Activated naive CD8-positive, alpha-beta T cell treated with anti-CD3 and anti-CD28 coated beads, Interleukin-2, amount 50 U/mL, for 16 hours (primary cell): Measurements from ENCODE around the gene NFKBIE.

Experiments
- DNase-seq: peaks from one replicate; pipeline ENCODE4 v3.0.0-alpha.2; 2020; ENCODE audit warnings: low read depth, low spot score

The NFKBIE gene

DNA sequence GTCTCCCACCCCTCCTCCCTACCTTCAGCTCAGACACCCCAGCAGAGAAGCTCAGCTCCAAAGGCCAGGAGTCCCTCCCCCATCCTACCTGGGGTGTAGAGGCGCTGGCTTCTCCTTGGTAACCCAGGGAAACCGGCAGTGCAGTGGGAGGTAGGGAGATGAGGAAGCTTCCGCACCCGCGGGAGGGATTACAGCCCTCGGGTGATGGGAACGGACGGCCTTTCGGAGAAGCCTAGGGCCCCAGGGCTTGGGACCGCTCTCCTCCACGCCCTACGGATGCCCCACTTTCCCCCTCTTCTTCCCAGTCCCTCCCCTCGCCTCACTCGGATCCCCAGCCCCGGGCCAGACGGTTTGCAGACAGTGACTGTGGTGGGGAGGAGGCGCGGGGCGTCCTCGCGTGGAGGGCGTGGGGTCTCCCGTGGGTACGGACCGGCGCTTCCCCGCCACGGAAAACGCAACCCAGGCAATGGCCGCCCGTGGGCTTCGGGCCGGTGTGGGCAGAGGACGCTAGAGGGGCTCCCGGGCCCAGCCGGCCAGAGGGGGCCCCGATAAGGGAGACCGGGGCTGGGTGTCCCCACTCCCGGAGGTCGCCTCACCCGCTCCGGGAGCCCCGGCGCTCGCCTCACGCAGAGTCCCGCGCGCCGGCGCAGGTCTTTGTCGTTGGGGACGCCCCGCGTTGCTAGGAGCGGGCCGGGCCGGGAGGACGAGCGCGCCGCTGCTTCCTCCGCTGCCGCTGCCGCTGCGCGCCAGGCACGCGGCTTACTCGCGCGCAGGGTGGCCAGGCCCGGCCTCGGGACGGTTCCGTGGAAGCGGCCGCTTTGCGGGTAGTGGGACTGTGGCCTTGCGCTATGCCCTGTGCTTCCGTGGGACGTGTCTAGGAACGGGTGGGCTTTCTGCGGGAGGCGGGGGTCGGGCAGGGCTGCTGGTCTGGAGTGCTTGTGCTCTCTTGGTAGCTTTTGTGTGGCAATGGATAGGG is 32.0 kb upstream of the NFKBIE start:
- peak; percentile 15 for DNase-seq

DNA sequence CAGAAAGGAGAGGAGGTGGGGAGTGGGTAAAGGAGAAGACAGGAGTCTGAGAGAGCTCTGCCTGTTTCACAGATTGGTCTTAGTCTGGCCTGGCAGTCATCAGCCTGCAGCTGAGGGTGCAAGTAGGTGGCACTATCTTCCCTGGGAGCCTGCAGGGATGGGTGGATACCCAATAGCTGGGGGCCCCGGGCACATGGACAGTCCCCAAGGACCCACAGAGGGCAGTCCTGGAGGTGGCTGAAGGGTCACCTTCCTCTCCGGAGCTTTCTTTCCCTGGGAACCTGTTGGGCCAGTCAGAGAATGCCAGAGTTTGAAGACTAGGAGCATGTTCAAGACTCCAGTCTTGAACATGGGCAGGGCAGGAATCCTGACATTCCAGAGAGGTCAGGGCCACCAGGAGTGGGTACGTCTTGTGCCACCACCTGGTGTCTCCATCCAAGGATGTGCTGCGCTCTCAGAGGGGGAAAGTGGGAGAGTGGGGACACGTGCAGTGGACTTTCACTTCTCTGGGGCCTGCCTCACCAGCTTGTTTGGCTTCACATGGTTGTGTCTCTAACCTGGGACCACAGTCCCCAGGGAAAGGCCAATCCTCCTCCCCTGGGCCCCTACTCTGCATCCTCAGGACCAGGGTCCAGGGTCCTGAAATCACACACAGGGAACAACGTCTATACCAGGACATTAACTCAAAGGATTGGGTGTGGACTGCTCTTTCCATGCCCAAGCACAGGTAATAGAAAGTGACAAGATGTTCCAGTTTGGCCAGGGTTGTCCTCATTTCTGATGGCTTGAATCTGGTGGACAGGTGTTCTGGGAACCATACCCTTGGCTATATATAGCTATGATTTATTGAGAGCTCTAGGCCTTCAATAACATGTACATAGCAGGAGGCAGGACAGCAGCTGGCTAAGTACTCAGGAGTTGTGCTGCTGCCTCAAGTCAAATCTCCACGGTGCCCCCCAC is 29.8 kb upstream of the NFKBIE start:
- no peak for DNase-seq

DNA sequence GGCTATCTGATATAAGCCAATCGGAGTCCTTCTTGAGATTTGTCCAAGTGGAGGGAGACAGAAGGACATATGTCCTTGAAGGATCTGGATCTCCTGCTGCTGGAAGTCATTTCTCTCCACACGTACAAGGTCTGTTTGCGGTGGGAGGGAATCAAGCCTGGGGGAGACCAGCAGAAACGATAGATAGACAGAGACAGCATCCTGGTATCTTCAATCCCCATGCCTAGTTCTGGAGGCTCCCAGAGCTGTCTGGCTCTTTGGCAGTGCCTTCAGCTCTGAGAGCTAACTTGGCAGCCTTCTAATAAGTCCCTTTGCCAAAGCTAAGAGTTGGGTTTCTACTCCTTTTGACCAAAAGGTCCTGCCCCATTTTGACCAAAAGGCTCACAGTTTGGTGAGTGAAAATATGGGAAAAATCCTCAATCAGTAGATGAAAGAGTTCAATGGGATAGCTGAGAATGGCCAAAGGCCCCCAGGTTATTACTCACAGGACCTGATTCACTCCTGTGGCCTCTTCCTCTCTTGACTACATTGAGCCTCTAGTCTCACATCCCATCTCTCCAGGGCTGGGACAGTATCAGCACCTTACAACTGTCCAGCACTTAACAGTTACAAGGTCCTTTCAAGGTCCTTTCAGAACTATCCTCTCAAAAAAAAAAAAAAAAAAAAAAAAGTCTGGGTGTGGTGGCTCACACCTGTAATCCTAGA is 27.5 kb upstream of the NFKBIE start:
- DNase-seq, result no peak

DNA sequence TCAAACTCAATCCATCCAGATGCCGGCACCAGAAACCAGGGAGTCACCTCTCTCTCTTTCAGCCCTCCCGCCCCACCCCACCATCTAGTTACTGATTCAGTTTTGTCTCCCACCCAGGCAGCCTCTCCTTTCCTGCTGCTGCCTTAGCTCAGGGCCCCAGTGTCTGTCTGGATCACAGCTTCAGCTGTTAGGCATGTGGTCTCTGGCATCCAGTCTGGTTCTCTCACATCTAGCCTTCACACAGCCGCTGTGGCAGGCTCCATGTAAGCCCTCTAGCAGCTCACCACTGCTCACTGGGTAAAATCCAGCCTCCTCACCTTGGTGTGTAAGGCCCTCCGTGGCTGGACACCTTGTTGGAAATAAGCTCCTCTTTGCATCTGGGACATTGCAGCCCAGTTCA is 26.5 kb upstream of the NFKBIE start:
- DNase-seq, result no peak

DNA sequence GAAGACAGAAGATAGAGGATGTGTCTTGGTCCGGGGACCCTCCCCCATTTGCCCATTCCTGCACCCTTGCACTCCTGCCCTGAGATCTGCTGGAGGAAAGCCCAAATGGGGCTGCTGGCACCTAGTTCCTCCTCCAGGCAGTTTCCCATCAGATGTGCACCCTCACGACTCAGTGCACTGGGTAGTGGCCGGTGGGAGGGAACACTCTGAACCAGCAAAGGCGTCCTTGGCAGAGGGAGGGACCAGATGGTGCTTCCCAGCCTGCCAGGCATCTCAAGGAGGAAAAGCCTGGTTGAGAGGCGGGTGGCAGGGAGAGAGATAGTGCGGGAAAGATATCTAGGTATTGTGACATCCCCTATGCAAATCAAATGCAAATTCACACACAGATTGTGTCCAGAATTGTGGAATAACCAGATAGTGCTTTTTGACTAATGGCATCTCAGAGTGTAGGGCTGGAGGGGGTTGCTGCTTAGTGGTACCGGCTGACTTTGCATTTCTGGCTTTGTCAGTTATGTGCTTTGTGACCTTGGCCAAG is 24.4 kb upstream of the NFKBIE start:
- no peak for DNase-seq

DNA sequence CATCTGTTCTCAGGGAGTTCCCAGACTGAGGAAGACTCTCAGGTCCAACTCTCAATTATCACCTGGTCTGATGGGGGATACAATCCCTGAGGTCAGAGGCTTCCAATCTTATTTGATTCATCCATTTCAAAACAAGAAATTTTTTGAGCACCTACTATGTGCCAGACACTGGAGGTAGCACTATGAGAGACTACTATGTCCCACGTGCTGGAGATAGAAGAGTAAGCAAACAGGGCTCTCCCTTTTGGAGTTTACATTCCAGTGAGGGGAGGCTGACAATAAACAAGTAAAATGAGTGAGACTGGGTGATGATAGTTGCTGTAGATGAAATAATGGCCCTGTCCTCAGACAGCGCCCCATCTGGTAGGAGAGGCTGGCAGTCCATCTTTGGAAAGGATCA is 21.4 kb upstream of the NFKBIE start:
- no peak for DNase-seq

DNA sequence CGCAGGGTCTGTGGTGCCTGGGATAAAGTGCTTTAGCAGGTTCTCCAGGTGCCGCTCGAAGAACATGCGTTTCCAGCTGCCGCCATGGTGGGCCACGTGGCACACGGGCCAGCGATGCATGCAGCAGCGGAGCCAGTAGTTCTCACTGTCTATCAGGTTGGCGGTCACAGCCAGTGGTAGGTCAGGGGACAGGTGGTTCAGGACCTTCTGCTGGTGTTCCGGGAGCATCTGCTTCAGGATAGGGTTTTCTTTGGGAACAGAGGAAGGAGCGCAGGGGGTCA is 20.9 kb upstream of the NFKBIE start:
- DNase-seq, result no peak

DNA sequence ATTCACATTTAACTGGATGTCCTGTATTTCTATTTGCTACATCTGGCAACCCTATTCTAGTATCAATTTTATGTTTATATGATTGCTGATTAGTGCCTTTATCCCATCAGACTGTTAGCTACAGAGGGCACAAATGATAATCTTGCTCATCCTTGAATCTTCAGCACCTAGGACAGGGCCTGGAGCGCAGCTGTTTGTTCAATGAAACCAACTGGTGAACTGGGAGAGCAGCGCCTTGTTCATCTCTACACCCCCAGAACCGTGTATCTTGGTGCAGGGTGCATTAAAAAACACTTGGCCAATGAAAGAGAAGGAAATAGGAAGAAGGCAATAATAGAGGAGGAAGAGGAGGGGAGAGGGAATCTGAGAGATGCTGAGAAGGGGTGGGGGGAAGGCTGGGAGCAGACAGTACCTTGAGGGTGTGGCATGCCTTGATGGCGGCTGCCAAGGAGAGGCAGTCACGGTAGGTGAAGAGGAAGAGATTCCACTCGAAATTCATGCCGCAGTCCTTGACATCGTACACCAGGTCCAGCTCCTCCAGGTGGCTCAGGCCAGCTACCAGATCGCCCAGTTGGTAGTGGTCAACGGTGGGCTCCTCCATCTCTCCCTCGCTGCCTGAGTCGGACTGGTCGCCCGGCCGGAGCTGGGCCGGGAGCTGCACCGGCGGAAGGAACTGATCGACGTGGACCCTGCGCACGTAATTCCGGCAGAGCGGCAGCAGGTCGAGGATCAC is 20.4 kb upstream of the NFKBIE start:
- no peak for DNase-seq

DNA sequence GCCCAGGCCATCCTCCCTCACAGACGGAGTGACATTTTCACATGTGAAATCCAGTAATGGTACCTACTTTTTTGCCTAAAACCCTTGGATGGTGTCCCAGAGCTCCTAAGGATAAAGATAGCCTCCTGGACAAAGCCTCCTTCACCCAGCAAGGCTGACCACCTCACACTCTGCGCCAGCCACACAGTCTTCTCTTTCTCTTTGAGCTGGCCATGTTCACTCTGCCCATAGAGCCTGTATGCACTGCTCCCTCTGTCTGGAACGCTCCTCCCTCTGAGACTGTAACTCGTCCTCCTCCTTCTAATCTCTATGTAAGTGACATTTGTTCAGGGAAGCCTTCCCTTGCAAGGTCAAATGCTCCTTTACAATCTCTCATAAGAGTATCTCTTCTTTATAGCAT is 19.5 kb upstream of the NFKBIE start:
- DNase-seq, result no peak

DNA sequence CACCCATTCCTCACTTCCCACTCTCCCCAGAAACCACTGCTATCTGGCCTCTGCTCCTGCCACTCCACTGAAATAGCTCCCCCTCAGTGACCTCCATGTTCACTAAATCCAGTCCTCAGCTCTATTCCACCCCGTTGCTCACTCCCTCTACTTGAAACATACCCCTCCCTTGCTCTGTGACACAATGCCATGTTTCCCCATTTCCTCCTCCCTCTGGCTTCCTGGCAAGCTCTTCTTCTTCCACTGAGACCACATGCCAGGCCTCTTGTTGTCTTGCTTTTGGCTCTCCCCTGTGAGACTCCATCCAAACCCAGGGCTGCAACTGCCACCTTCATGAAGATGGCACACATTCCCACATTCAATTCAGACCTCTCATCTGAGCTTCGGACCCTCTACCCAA is 18.8 kb upstream of the NFKBIE start:
- no peak for DNase-seq

DNA sequence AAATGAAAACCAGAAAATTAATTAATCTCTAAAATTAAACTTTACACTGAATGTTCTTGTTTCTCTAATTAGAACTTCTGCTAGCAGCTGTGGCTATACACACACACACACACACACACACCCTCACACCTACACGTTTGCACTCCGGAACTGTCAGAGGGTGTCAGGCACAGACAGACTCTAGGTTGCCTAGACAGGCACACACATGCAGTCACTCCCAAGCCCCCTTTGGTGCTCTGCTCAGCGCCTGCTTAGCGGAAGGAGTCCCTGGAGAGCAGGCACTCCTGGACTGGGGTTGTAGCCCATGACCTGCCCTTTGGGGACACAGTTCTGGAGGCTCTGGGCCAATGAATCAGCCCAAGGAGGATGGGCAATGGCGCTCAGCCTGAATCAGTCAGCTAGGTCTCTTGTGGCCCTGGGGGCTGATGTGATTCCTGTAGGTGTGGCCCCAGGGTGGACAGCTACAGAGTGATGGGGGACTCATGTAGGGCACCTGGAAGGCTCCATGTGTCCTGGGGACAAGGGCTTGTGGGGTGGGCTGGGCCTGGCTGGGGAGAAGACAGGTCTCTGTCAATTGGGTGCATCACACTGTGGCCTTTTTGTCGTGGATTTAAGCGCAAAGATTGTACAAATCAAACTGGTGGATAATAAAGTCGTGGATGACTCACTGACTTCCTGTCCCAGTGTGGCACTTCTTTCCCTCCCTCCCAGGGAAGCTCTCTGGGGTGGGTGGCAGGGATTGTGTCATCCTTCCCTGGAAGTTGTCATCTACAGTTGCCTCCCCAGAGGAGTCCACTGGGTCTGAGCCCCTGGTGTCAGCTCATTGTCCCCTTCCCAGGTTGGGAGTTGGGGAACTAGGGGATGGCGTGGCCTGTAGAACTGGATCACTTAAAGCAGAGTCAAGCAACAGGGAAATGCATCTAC is 13.7 kb upstream of the NFKBIE start:
- no peak for DNase-seq

DNA sequence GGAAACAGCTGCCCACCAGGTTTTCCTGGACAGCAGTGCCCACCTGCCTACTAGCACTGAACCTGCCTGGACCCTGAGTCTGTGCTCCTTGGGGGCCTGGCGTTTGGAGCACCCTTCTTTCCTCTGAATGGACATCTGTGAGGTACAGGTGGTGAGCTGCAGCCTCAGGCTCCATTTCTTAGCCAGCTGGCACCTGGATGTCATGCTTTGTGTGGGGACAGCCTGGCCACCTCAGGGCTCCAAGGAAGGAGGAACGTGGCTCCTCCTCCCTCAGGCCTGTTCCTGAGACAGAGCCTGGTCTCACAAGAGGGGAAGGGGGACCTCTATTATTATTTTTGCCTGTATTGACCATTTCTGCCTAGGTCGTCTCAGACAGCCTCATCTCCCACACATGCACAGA is 13.0 kb upstream of the NFKBIE start:
- no peak for DNase-seq

DNA sequence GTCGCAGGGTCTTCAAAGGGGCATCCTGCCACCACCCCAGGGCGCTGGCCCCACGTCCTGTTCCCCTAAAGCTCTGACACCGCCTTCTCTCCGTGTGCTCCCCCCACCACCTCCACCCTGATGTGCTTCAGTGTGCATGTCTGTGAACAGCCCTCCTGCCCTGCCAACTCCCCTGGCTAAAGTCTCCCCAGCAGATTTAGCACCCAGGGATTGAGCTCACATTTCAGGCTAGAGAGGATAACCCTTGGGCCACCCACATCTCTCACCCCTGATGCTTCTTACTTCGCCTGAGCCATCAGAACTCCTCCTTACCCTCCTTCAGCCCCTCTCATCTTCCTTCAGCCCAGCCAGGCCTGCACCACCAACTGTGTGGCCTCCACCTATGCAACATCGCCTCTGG is 12.4 kb upstream of the NFKBIE start:
- DNase-seq, result no peak

DNA sequence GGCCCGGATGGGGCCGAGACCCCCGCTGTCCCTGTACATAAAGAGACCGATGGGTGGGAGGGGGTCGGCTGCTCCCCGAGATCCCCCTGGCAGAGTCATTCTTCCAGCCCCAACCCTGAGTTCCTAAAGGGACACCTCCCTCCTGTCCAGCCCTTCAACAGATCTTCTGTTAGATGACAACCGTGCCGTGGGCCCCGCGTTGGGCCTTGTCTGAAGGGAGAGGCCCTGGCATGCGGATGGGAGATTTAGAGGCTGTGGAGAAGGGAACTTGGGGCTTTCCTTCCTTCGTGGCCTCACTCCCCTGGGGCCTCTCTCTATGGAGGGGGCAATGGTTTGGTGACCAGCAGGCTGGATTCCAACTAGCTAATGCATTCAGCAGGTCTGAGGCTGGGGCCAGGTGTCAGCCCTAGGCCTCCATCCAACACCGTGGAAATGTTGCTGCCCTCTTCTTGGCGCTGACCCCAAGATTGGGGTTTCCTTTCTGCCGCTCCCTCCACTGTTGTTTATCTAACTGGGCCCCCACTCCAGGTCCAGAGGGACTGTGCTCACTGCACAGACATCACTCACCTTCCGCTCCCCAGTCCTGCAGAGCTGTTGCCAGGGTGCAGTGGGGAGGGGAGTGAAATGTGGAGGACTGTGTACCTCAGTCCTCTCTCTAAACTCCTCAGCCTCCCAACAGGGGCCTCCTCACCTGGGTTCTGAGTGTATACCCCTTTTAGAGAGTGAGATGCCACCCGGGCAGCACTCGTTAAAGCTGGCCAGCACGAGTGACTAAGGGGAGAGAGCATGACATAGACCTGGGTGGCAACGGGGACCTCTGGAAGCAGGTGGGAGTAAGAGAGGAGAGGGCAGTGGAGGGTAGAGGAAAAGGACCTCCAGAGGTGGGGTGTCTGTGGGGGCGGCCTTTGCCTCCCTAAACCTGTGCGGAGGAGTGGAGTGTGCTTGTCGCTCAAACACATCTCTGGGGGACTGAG is 11.6 kb upstream of the NFKBIE start:
- no peak for DNase-seq

DNA sequence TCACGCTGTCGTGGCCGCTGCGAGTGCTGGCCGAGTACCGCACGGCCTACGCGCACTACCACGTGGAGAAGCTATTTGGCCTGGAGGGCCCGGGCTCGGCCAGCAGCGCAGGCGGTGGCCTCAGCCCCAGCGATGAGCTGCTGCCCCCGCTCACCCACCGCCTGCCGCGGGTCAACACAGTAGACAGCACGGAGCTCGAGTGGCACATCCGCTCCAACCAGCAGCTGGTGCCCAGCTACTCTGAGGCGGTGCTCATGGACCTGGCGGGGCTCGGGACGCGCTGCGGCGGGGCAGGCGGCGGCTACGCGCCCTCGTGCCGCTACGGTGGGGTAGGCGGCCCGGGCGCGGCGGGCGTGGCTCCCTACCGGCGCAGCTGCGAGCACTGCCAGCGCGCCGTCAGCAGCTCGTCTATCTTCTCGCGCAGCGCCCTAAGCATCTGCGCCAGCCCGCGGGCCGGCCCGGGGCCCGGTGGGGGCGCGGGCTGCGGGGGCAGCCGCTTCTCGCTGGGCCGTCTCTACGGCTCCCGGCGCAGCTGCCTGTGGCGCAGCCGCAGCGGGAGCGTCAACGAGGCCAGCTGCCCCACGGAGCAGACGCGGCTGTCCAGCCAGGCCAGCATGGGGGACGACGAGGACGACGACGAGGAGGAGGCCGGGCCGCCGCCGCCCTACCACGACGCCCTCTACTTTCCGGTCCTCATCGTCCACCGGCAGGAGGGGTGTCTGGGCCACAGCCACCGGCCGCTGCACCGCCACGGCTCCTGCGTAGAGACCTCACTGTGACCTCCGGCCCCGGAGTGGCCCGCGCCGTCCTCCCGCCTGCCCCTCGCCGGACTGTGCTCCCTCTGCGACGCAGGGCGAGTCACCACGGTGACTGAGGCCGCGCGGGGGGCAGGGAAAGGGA is 10.6 kb upstream of the NFKBIE start:
- DNase-seq, result no peak

DNA sequence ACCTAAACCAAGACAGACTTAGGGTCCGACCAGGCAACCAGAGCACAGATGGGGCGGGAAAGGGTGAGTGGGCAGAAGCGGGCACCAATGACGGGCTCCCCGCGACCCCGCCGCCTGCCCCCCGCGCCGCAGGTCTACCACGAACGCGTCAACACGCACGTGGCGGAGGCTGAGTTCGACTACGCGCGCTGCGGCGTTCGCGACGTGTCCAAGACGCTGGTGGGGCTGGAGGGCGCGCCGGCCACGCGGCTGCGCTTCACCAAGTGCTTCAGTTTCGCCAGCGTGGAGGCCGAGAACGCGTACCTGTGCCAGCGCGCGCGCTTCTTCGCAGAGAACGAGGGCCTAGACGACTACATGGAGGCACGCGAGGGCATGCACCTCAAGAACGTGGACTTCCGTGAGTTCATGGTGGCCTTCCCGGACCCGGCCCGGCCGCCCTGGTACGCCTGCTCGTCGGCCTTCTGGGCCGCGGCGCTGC is 10.0 kb upstream of the NFKBIE start:
- no peak for DNase-seq

DNA sequence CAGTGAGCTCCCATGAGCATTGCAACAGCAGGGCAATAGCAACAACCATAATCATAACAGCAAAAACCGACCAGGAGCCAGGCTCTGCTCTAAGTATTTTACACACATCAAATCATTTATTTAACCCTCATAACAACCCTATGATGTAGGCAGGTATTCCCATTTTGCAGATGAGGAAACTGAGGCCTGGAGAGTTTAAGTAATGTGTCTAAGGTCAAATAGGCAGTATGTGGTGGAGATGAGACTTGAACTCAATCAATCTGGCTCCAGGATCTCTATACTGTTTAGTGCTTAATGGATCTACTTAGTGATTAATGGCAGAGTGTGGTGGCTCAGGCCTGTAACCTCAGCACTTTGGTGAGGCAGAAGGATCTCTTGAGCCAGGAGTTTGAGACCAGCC is 8.3 kb upstream of the NFKBIE start:
- DNase-seq, result no peak
